Right lung (tissue), 5 donors: ENCODE data around the gene PTPRF. TPM values are rescaled to one million over a fixed set of nuclear protein-coding genes. Genes with fewer than 3 reads are reported as not detected.
"Not testable (repeated sequence)": the region's sequence is repeated elsewhere in the genome, so short reads cannot be mapped to it uniquely, and the experiment has no call there.

Source experiments
- DNase-seq, 2 donors: peaks; one replicate each; pipeline ENCODE4 v3.0.0-alpha.2; 2013
- polyA plus RNA-seq, 5 donors: library from polyadenylated mRNA; unstranded; fragments of 120-200 nt; gene quantifications; one replicate each; pipeline versions ENCODE4 v1.2.1 to v1.2.3, GENCODE V29; 2013; ENCODE audit warnings: inconsistent platforms in 1 of 5, low replicate concordance in 1 of 5; ENCODE audit not compliant: insufficient read length in 5 of 5, insufficient read depth in 1 of 5

The PTPRF gene
- polyA plus RNA-seq, 5 donors = 138 to 245 (median 157) TPM

- no peak for DNase-seq
These were observed 5.6 kb downstream of the PTPRF start for GRCh38 chr1:43536196-43536863.

GRCh38 chr1:43536864-43537358 lies 6.2 kb downstream of the PTPRF start:
- DNase-seq = no peak

GRCh38 chr1:43537423-43538142 lies 6.9 kb downstream of the PTPRF start:
- no peak for DNase-seq

GRCh38 chr1:43538143-43538487 lies 7.4 kb downstream of the PTPRF start:
- no peak for DNase-seq

GRCh38 chr1:43538969-43539368 lies 8.3 kb downstream of the PTPRF start:
- no peak for DNase-seq

- no peak for DNase-seq
These were observed 9.2 kb downstream of the PTPRF start for GRCh38 chr1:43539726-43540434.

GRCh38 chr1:43540653-43541071 lies 10.0 kb downstream of the PTPRF start:
- DNase-seq = no peak

GRCh38 chr1:43541141-43541540 lies 10.5 kb downstream of the PTPRF start:
- DNase-seq = no peak

- no peak for DNase-seq
These were observed 11.2 kb downstream of the PTPRF start for GRCh38 chr1:43541721-43542401.

GRCh38 chr1:43542527-43543458 lies 12.1 kb downstream of the PTPRF start:
- no peak for DNase-seq

- no peak for DNase-seq
These were observed 12.9 kb downstream of the PTPRF start for GRCh38 chr1:43543567-43543966.

- no peak for DNase-seq
These were observed 14.6 kb downstream of the PTPRF start for GRCh38 chr1:43545339-43545694.

- no peak for DNase-seq
These were observed 15.2 kb downstream of the PTPRF start for GRCh38 chr1:43545695-43546387.

GRCh38 chr1:43546388-43547100 lies 15.9 kb downstream of the PTPRF start:
- DNase-seq = no peak

- no peak for DNase-seq
These were observed 16.9 kb downstream of the PTPRF start for GRCh38 chr1:43547538-43548072.

- DNase-seq = no peak
These were observed 17.9 kb downstream of the PTPRF start for GRCh38 chr1:43548285-43549271.

- not testable (repeated sequence) for DNase-seq
These were observed 18.7 kb downstream of the PTPRF start for GRCh38 chr1:43549394-43549793.

- peak in 1 of 2 donors; percentile 83 for DNase-seq
These were observed 19.4 kb downstream of the PTPRF start for GRCh38 chr1:43549921-43550597.
